Measurements from ENCODE around the gene CCDC122. TPM values are rescaled to one million over a fixed set of nuclear protein-coding genes. Genes with fewer than 3 reads are reported as not detected.
A peak's percentile ranks its signal among the peaks of the same experiment; 100 is the strongest.
"Not testable (repeated sequence)": the region's sequence is repeated elsewhere in the genome, so short reads cannot be mapped to it uniquely, and the experiment has no call there.

Gene CCDC122
- total and polyA plus RNA-seq, 2 donors, result 5.6 to 11.7 TPM

GRCh38 chr13:43824656-43825055, 54.9 kb downstream of the CCDC122 start:
- not testable (repeated sequence) for H3K36me3 ChIP-seq (ENCODE audit: control insufficient read depth in 2 of 2, insufficient read depth in 2 of 2, low read length in 1 of 2); H3K4me3 ChIP-seq (ENCODE audit: low read length in 2 of 2); H3K4me1 ChIP-seq (ENCODE audit: control insufficient read depth in 2 of 2, insufficient read depth in 2 of 2, low read length in 2 of 2); DNase-seq (ENCODE audit: low read depth in 6 of 9, low spot score in 9 of 9); H3K27ac ChIP-seq (ENCODE audit: low read depth in 1 of 2, low read length in 1 of 2); H3K27me3 ChIP-seq (ENCODE audit: control insufficient read depth in 2 of 2, insufficient read depth in 1 of 2, low read length in 1 of 2); H3K9me3 ChIP-seq (ENCODE audit: control insufficient read depth in 2 of 2, insufficient read depth in 1 of 2, low read length in 1 of 2)
- 100% methylated on average over 1 of the region's 1 CpG for WGBS

GRCh38 chr13:43822969-43823368, 56.6 kb downstream of the CCDC122 start:
- Histone ChIP-seq H3K27ac (ENCODE audit: low read depth in 1 of 2, low read length in 1 of 2) (no peak overlapping the region), H3K4me3 (ENCODE audit: low read length in 2 of 2) (no peak overlapping the region), H3K36me3 (ENCODE audit: control insufficient read depth in 2 of 2, insufficient read depth in 2 of 2, low read length in 1 of 2) (no peaks in the 10 kb centered on the region), H3K27me3 (ENCODE audit: control insufficient read depth in 2 of 2, insufficient read depth in 1 of 2, low read length in 1 of 2) (no peaks in the 10 kb centered on the region), H3K4me1 (ENCODE audit: control insufficient read depth in 2 of 2, insufficient read depth in 2 of 2, low read length in 2 of 2) (no peaks in the 10 kb centered on the region), H3K9me3 (ENCODE audit: control insufficient read depth in 2 of 2, insufficient read depth in 1 of 2, low read length in 1 of 2) (no peaks in the 10 kb centered on the region)
- no peak for DNase-seq (ENCODE audit: low read depth in 6 of 9, low spot score in 9 of 9)
- WGBS, result 79% methylated on average over 1 of the region's 1 CpG

- no peak for DNase-seq (ENCODE audit: low read depth in 6 of 9, low spot score in 9 of 9)
- no peak overlapping the region for H3K27ac ChIP-seq (ENCODE audit: low read depth in 1 of 2, low read length in 1 of 2)
- H3K9me3 ChIP-seq (ENCODE audit: control insufficient read depth in 2 of 2, insufficient read depth in 1 of 2, low read length in 1 of 2), result no peaks in the 10 kb centered on the region
- no peaks in the 10 kb centered on the region for H3K27me3 ChIP-seq (ENCODE audit: control insufficient read depth in 2 of 2, insufficient read depth in 1 of 2, low read length in 1 of 2)
- 97% methylated on average over 4 of the region's 4 CpGs for WGBS
- H3K4me3 ChIP-seq (ENCODE audit: low read length in 2 of 2), result no peak overlapping the region
- H3K36me3 ChIP-seq (ENCODE audit: control insufficient read depth in 2 of 2, insufficient read depth in 2 of 2, low read length in 1 of 2), result no peaks in the 10 kb centered on the region
- no peaks in the 10 kb centered on the region for H3K4me1 ChIP-seq (ENCODE audit: control insufficient read depth in 2 of 2, insufficient read depth in 2 of 2, low read length in 2 of 2)
Measured at GRCh38 chr13:43816401-43816889, 63.1 kb downstream of the CCDC122 start.

GRCh38 chr13:43815204-43815603, 64.3 kb downstream of the CCDC122 start:
- Histone ChIP-seq H3K4me1 (ENCODE audit: control insufficient read depth in 2 of 2, insufficient read depth in 2 of 2, low read length in 2 of 2) (no peaks in the 10 kb centered on the region), H3K4me3 (ENCODE audit: low read length in 2 of 2) (no peak overlapping the region), H3K27me3 (ENCODE audit: control insufficient read depth in 2 of 2, insufficient read depth in 1 of 2, low read length in 1 of 2) (no peaks in the 10 kb centered on the region), H3K27ac (ENCODE audit: low read depth in 1 of 2, low read length in 1 of 2) (no peak overlapping the region), H3K36me3 (ENCODE audit: control insufficient read depth in 2 of 2, insufficient read depth in 2 of 2, low read length in 1 of 2) (no peaks in the 10 kb centered on the region), H3K9me3 (ENCODE audit: control insufficient read depth in 2 of 2, insufficient read depth in 1 of 2, low read length in 1 of 2) (no peaks in the 10 kb centered on the region)
- DNase-seq (ENCODE audit: low read depth in 6 of 9, low spot score in 9 of 9), result no peak
- 95% methylated on average over 2 of the region's 2 CpGs for WGBS

GRCh38 chr13:43808676-43809075, 70.9 kb downstream of the CCDC122 start:
- Histone ChIP-seq H3K9me3 (ENCODE audit: control insufficient read depth in 2 of 2, insufficient read depth in 1 of 2, low read length in 1 of 2) (no peaks in the 10 kb centered on the region), H3K4me3 (ENCODE audit: low read length in 2 of 2) (no peak overlapping the region), H3K27me3 (ENCODE audit: control insufficient read depth in 2 of 2, insufficient read depth in 1 of 2, low read length in 1 of 2) (no peaks in the 10 kb centered on the region), H3K27ac (ENCODE audit: low read depth in 1 of 2, low read length in 1 of 2) (no peak overlapping the region), H3K4me1 (ENCODE audit: control insufficient read depth in 2 of 2, insufficient read depth in 2 of 2, low read length in 2 of 2) (no peaks in the 10 kb centered on the region), H3K36me3 (ENCODE audit: control insufficient read depth in 2 of 2, insufficient read depth in 2 of 2, low read length in 1 of 2) (no peaks in the 10 kb centered on the region)
- DNase-seq (ENCODE audit: low read depth in 6 of 9, low spot score in 9 of 9), result no peak

- H3K9me3 ChIP-seq (ENCODE audit: control insufficient read depth in 2 of 2, insufficient read depth in 1 of 2, low read length in 1 of 2), result no peaks in the 10 kb centered on the region
- H3K4me3 ChIP-seq (ENCODE audit: low read length in 2 of 2), result no peak overlapping the region
- H3K27me3 ChIP-seq (ENCODE audit: control insufficient read depth in 2 of 2, insufficient read depth in 1 of 2, low read length in 1 of 2), result no peaks in the 10 kb centered on the region
- 93% methylated on average over 6 of the region's 6 CpGs for WGBS
- H3K4me1 ChIP-seq (ENCODE audit: control insufficient read depth in 2 of 2, insufficient read depth in 2 of 2, low read length in 2 of 2), result no peaks in the 10 kb centered on the region
- no peak overlapping the region for H3K27ac ChIP-seq (ENCODE audit: low read depth in 1 of 2, low read length in 1 of 2)
- no peaks in the 10 kb centered on the region for H3K36me3 ChIP-seq (ENCODE audit: control insufficient read depth in 2 of 2, insufficient read depth in 2 of 2, low read length in 1 of 2)
- DNase-seq (ENCODE audit: low read depth in 6 of 9, low spot score in 9 of 9), result no peak
Measured at GRCh38 chr13:43805681-43806128, 73.8 kb downstream of the CCDC122 start.

- no peaks in the 10 kb centered on the region for H3K27me3 ChIP-seq (ENCODE audit: control insufficient read depth in 2 of 2, insufficient read depth in 1 of 2, low read length in 1 of 2)
- no peak overlapping the region for H3K4me3 ChIP-seq (ENCODE audit: low read length in 2 of 2)
- no peaks in the 10 kb centered on the region for H3K9me3 ChIP-seq (ENCODE audit: control insufficient read depth in 2 of 2, insufficient read depth in 1 of 2, low read length in 1 of 2)
- DNase-seq (ENCODE audit: low read depth in 6 of 9, low spot score in 9 of 9), result no peak
- H3K4me1 ChIP-seq (ENCODE audit: control insufficient read depth in 2 of 2, insufficient read depth in 2 of 2, low read length in 2 of 2), result no peaks in the 10 kb centered on the region
- 82% methylated on average over 3 of the region's 3 CpGs for WGBS
- H3K27ac ChIP-seq (ENCODE audit: low read depth in 1 of 2, low read length in 1 of 2), result no peak overlapping the region
- H3K36me3 ChIP-seq (ENCODE audit: control insufficient read depth in 2 of 2, insufficient read depth in 2 of 2, low read length in 1 of 2), result no peaks in the 10 kb centered on the region
Measured at GRCh38 chr13:43805071-43805468, 74.5 kb downstream of the CCDC122 start.

- Histone ChIP-seq H3K27me3 (ENCODE audit: control insufficient read depth in 2 of 2, insufficient read depth in 1 of 2, low read length in 1 of 2) (no peaks in the 10 kb centered on the region), H3K36me3 (ENCODE audit: control insufficient read depth in 2 of 2, insufficient read depth in 2 of 2, low read length in 1 of 2) (no peaks in the 10 kb centered on the region), H3K9me3 (ENCODE audit: control insufficient read depth in 2 of 2, insufficient read depth in 1 of 2, low read length in 1 of 2) (no peaks in the 10 kb centered on the region), H3K4me1 (ENCODE audit: control insufficient read depth in 2 of 2, insufficient read depth in 2 of 2, low read length in 2 of 2) (no peaks in the 10 kb centered on the region), H3K27ac (ENCODE audit: low read depth in 1 of 2, low read length in 1 of 2) (no peak overlapping the region), H3K4me3 (ENCODE audit: low read length in 2 of 2) (no peak overlapping the region)
- peak in 8 of 9 donors; percentile 29 to 78 (median 54) for DNase-seq (ENCODE audit: low read depth in 6 of 9, low spot score in 9 of 9)
- 45% methylated on average over 5 of the region's 5 CpGs for WGBS
Measured at GRCh38 chr13:43804461-43805070, 75.0 kb downstream of the CCDC122 start.

GRCh38 chr13:43802511-43802910, 77.0 kb downstream of the CCDC122 start:
- DNase-seq (ENCODE audit: low read depth in 6 of 9, low spot score in 9 of 9), result no peak
- Histone ChIP-seq H3K9me3 (ENCODE audit: control insufficient read depth in 2 of 2, insufficient read depth in 1 of 2, low read length in 1 of 2) (no peaks in the 10 kb centered on the region), H3K4me1 (ENCODE audit: control insufficient read depth in 2 of 2, insufficient read depth in 2 of 2, low read length in 2 of 2) (no peaks in the 10 kb centered on the region), H3K36me3 (ENCODE audit: control insufficient read depth in 2 of 2, insufficient read depth in 2 of 2, low read length in 1 of 2) (no peaks in the 10 kb centered on the region), H3K27me3 (ENCODE audit: control insufficient read depth in 2 of 2, insufficient read depth in 1 of 2, low read length in 1 of 2) (no peaks in the 10 kb centered on the region), H3K27ac (ENCODE audit: low read depth in 1 of 2, low read length in 1 of 2) (no peak overlapping the region), H3K4me3 (ENCODE audit: low read length in 2 of 2) (no peak overlapping the region)

Data from thymus (tissue), 11 donors.